B cell (primary cell): ENCODE results near the gene RGS6. TPM values are rescaled to one million over a fixed set of nuclear protein-coding genes. Genes with fewer than 3 reads are reported as not detected.

Experiments used
- ATAC-seq: fragments of 200-7000 bp; cut with Tn5 transposase; one replicate; pipeline ENCODE4 v1.10.0; 2021; ENCODE audit warnings: low read depth, mild to moderate bottlenecking, moderate number of reproducible peaks, moderate library complexity
- CTCF ChIA-PET: fragments of 350-600 bp; sonication (Branson Sonifier 250); formaldehyde crosslinking; loops from one replicate; lab custom pipeline; 2021; ENCODE audit warnings: antibody characterized with exemption, inconsistent platforms; lab: Charles Lee
- POLR2A ChIA-PET: fragments of 350-600 bp; sonication (Branson Sonifier 250); formaldehyde crosslinking; loops from one replicate; lab custom pipeline; 2021; ENCODE audit warnings: antibody characterized with exemption; lab: Charles Lee
- DNase-seq: peaks from one replicate; pipeline ENCODE4 v3.0.0; 2013
- H2AFZ ChIP-seq: 2 replicates; pipeline ENCODE4 v1.6.1; 2012; ENCODE audit warnings: mild to moderate bottlenecking, low read depth, low read length; ENCODE audit not compliant: insufficient read depth, poor library complexity, severe bottlenecking
- H3K27ac ChIP-seq, 2 donors: 1 replicate in 1 of 2; 2 replicates in 1 of 2; pipeline ENCODE4 v1.5.1; 2012 to 2013; ENCODE audit warnings: low read length in 2 of 2, mild to moderate bottlenecking in 2 of 2, moderate library complexity in 1 of 2
- H3K27me3 ChIP-seq, 4 experiments: fragments of 200-600 bp in 1 of 4; sonication (generic) in 1 of 4; replicated peaks in 1 of 4; 1 replicate in 2 of 4; 2 replicates in 2 of 4; pipeline versions ENCODE4 v1.6.1 to v1.7.0; 2013 to 2016; ENCODE audit warnings: low read length in 3 of 4, mild to moderate bottlenecking in 2 of 4, mixed read lengths in 1 of 4, moderate library complexity in 1 of 4; ENCODE audit not compliant: insufficient read depth in 4 of 4, control insufficient read depth in 3 of 4; ENCODE audit errors: control extremely low read depth in 1 of 4
- H3K36me3 ChIP-seq, 2 experiments: replicated peaks in 1 of 2; 1 replicate in 1 of 2; 2 replicates in 1 of 2; pipeline versions ENCODE4 v1.6.1 to v1.7.1; 2013; ENCODE audit warnings: low read length in 1 of 2; ENCODE audit not compliant: insufficient read depth in 2 of 2, control insufficient read depth in 1 of 2; ENCODE audit errors: control extremely low read depth in 1 of 2, extremely low read depth in 1 of 2
- H3K4me1 ChIP-seq, 2 donors: fragments of 200-600 bp in 1 of 2; sonication (generic) in 1 of 2; 1 replicate in 1 of 2; 2 replicates in 1 of 2; pipeline versions ENCODE4 v1.5.1 to v1.6.1; 2013 to 2017; ENCODE audit warnings: low read length in 2 of 2; ENCODE audit not compliant: control insufficient read depth in 2 of 2, insufficient read depth in 2 of 2
- H3K4me2 ChIP-seq: replicated peaks from 2 replicates; pipeline ENCODE3; 2012; ENCODE audit warnings: mild to moderate bottlenecking, low read depth, low read length; ENCODE audit not compliant: poor library complexity, severe bottlenecking
- H3K4me3 ChIP-seq, 5 experiments: fragments of 200-600 bp in 1 of 5; sonication (generic) in 1 of 5; 1 replicate in 3 of 5; 2 replicates in 2 of 5; pipeline versions ENCODE4 v1.5.1 to v1.7.0; 2011 to 2016; ENCODE audit warnings: low read length in 4 of 5, mild to moderate bottlenecking in 4 of 5, low read depth in 2 of 5, control low read depth in 1 of 5, moderate library complexity in 1 of 5; ENCODE audit not compliant: insufficient read depth in 1 of 5; ENCODE audit errors: control extremely low read depth in 1 of 5, extremely low read depth in 1 of 5
- H3K79me2 ChIP-seq: fragments of 200-600 bp; sonication (generic); one replicate; pipeline ENCODE4 v1.6.0; 2016; ENCODE audit warnings: low read length; ENCODE audit not compliant: control insufficient read depth, insufficient read depth
- H3K9ac ChIP-seq: fragments of 200-600 bp; sonication (generic); 2 replicates; pipeline ENCODE4 v1.6.1; 2017; ENCODE audit warnings: mild to moderate bottlenecking, low read length, moderate library complexity
- H3K9me3 ChIP-seq, 3 donors: one replicate each; pipeline versions ENCODE4 v1.6.1 to v1.7.1; 2013; ENCODE audit warnings: low read length in 2 of 3; ENCODE audit not compliant: control insufficient read depth in 2 of 3, insufficient read depth in 1 of 3; ENCODE audit errors: control extremely low read depth in 1 of 3
- H4K20me1 ChIP-seq: 2 replicates; pipeline ENCODE4 v1.6.0; 2012; ENCODE audit warnings: mild to moderate bottlenecking, low read length; ENCODE audit not compliant: insufficient read depth, control insufficient read depth, poor library complexity, severe bottlenecking
- H3K27ac Mint-ChIP-seq: one replicate; pipeline ENCODE4 v1.8.0; 2021; ENCODE audit warnings: mixed read lengths
- H3K27me3 Mint-ChIP-seq: one replicate; pipeline ENCODE4 v1.8.0; 2021; ENCODE audit warnings: mixed read lengths
- H3K4me1 Mint-ChIP-seq: one replicate; pipeline ENCODE4 v1.8.0; 2021; ENCODE audit warnings: mixed read lengths
- H3K4me3 Mint-ChIP-seq: one replicate; pipeline ENCODE4 v1.8.0; 2021; ENCODE audit warnings: mixed read lengths
- H3K9me3 Mint-ChIP-seq: one replicate; pipeline ENCODE4 v1.8.0; 2022; ENCODE audit warnings: mixed read lengths; ENCODE audit not compliant: insufficient read depth
- CTCF ChIP-seq: fragments of 200-600 bp; IDR thresholded peaks from one replicate; pipeline ENCODE4 v1.8.0; 2022; ENCODE audit warnings: antibody characterized with exemption, mild to moderate bottlenecking
- EZH2 ChIP-seq: IDR thresholded peaks from 2 replicates; pipeline ENCODE4 v1.6.1; 2012; ENCODE audit warnings: borderline replicate concordance, low read depth, mild to moderate bottlenecking, moderate library complexity, low read length; ENCODE audit not compliant: insufficient read depth, poor library complexity, severe bottlenecking
- WGBS: methylation state at CpG from one replicate; pipeline ENCODE4 v1.1.5; 2013; ENCODE audit warnings: missing lambda C conversion rate; ENCODE audit not compliant: insufficient coverage; 5-methylcytosine and 5-hydroxymethylcytosine counted together
- intact Hi-C: fragments of 100-400 bp; cut with micrococcal nuclease; formaldehyde crosslinking; loops from one replicate; pipeline ENCODE4 v1.10.0; 2022
- polyA plus RNA-seq: library from polyadenylated mRNA; depleted of rRNA; stranded (reverse); fragments of >200 nt; gene quantifications from 2 replicates; pipeline ENCODE4 v1.2.3, GENCODE V29; 2012
- total RNA-seq, 2 donors: library from RNA; stranded (reverse); fragments of 120-200 nt in 1 of 2; gene quantifications; 1 replicate in 1 of 2; 2 replicates in 1 of 2; pipeline versions ENCODE4 v1.2.3 to v1.2.4, GENCODE V29; 2013 to 2022

Gene RGS6
- total and polyA plus RNA-seq, 2 donors (not counting 1 experiment from before 2014, with no cell fraction given): 0.07 TPM; not detected in 1

GRCh38 chr14:72261068-72261467, 328.8 kb downstream of the RGS6 start:
- no peak overlapping the region for H3K27ac ChIP-seq
- Mint-ChIP-seq H3K4me1 (no peaks in the 10 kb centered on the region), H3K27ac (no peak overlapping the region), H3K27me3 (peaks cover 19% of the 10 kb centered on the region), H3K4me3 (no peak overlapping the region), H3K9me3 (no peaks in the 10 kb centered on the region)
- WGBS: no CpG with 5 or more reads among the region's 4 CpGs
- DNase-seq (no peak), ATAC-seq (no peak)
- H4K20me1 ChIP-seq: no peaks in the 10 kb centered on the region
- H3K79me2 ChIP-seq: no peaks in the 10 kb centered on the region
- no peak overlapping the region for H3K4me3 ChIP-seq
- no peaks in the 10 kb centered on the region for H3K4me1 ChIP-seq
- peaks cover 0 to 3% (median 0%) of the 10 kb centered on the region in 4 experiments for H3K27me3 ChIP-seq
- no peak overlapping the region for H3K4me2 ChIP-seq
- POLR2A ChIA-PET: no interaction called here
- peaks cover 0 to 2% (median 0%) of the 10 kb centered on the region in 3 donors for H3K9me3 ChIP-seq
- CTCF ChIA-PET: no interaction called here
- H2AFZ ChIP-seq: no peak overlapping the region
- no peak overlapping the region for H3K9ac ChIP-seq
- H3K36me3 ChIP-seq: no peaks in the 10 kb centered on the region
- intact Hi-C loops: no loop called here
- TF ChIP-seq EZH2 (no peak), CTCF (no peak)

- peaks cover 19% of the 10 kb centered on the region for H3K27me3 Mint-ChIP-seq
- ATAC-seq (no peak), DNase-seq (no peak)
- no peaks in the 10 kb centered on the region for H3K4me1 Mint-ChIP-seq
- H3K9me3 ChIP-seq: no peaks in the 10 kb centered on the region
- peaks cover 0 to 3% (median 0%) of the 10 kb centered on the region in 4 experiments for H3K27me3 ChIP-seq
- TF ChIP-seq CTCF (no peak), EZH2 (no peak)
- no peaks in the 10 kb centered on the region for H3K36me3 ChIP-seq
- POLR2A ChIA-PET: no interaction called here
- H3K9ac ChIP-seq: no peak overlapping the region
- intact Hi-C loops: no loop called here
- no peaks in the 10 kb centered on the region for H3K4me1 ChIP-seq
- H3K4me3 ChIP-seq: no peak overlapping the region
- CTCF ChIA-PET: no interaction called here
- no peaks in the 10 kb centered on the region for H3K9me3 Mint-ChIP-seq
- no peak overlapping the region for H3K4me2 ChIP-seq
- no peak overlapping the region for H3K4me3 Mint-ChIP-seq
- no peaks in the 10 kb centered on the region for H3K79me2 ChIP-seq
- H3K27ac Mint-ChIP-seq: no peak overlapping the region
- no peak overlapping the region for H3K27ac ChIP-seq
- WGBS: 100% methylated on average over 2 of the region's 2 CpGs
- H4K20me1 ChIP-seq: no peaks in the 10 kb centered on the region
- H2AFZ ChIP-seq: no peak overlapping the region
Measured at GRCh38 chr14:72262771-72263170, 330.5 kb downstream of the RGS6 start.
